ENCODE results near the gene ANKRD60. TPM values are rescaled to one million over a fixed set of nuclear protein-coding genes. Genes with fewer than 3 reads are reported as not detected.

Gene ANKRD60
- total and polyA plus RNA-seq, 3 experiments from 2014 or later = not detected

GRCh38 chr20:58241766-58242465, 13.5 kb upstream of the ANKRD60 start:
- DNase-seq = no peak
- Histone ChIP-seq H3K27ac (ENCODE audit: low read depth, low read length) (no peak overlapping the region), H3K4me3 (ENCODE audit: low read length) (no peak overlapping the region), H3K27me3 (ENCODE audit: insufficient read depth, low read length, poor library complexity, severe bottlenecking) (no peaks in the 10 kb centered on the region), H3K9me3 (ENCODE audit: low read length) (no peaks in the 10 kb centered on the region), H3K36me3 (ENCODE audit: insufficient read depth, low read length) (peaks cover 16% of the 10 kb centered on the region), H3K4me1 (ENCODE audit: insufficient read depth, low read length) (peaks cover 3% of the 10 kb centered on the region)
- peaks cover 4 to 10% (median 6%) of the 10 kb centered on the region in 3 donors for H3K4me1 Mint-ChIP-seq
- POLR2A ChIA-PET = no interaction called here
- no peaks in the 10 kb centered on the region for H3K9me3 Mint-ChIP-seq
- peak overlapping the region in 1 of 8 donors; percentile 88 for H3K27ac Mint-ChIP-seq
- CTCF ChIA-PET = interaction anchor here (1.1 kb wide), 1 partner anchor 409 kb away, joined by 3 read pairs; the partner anchor contains the start of gene STX16
- H3K4me3 Mint-ChIP-seq = no peak overlapping the region
- no peaks in the 10 kb centered on the region for H3K27me3 Mint-ChIP-seq
- H3K36me3 Mint-ChIP-seq = peaks cover 8 to 44% (median 11%) of the 10 kb centered on the region in 3 donors

DNA sequence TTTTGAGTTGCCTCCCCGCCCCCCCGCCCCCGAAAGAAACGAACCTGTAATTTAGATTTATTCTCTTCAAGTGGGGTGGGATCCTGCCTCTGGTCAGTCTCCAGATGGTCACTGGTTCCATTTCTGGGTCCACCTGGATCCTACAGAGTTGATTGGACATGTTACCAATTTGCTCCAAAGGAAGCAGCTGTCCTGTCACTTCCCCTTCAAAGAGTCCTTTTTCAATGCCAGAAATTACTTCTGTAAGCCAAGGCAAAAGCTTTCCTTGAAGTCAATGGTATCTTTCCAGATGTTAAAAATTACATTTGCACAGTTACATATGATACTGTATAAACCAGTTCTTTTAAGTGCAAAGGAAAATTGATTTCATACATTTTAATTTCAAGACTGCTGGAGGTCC, 12.0 kb upstream of the ANKRD60 start:
- Mint-ChIP-seq H3K27me3 (no peaks in the 10 kb centered on the region), H3K36me3 (peaks cover 4 to 30% (median 4%) of the 10 kb centered on the region in 3 donors), H3K4me3 (no peak overlapping the region), H3K27ac (no peak overlapping the region), H3K4me1 (peaks cover 9 to 18% (median 14%) of the 10 kb centered on the region in 3 donors), H3K9me3 (no peaks in the 10 kb centered on the region)
- no peak overlapping the region for H3K4me3 ChIP-seq (ENCODE audit: low read length)
- peaks cover 3% of the 10 kb centered on the region for H3K4me1 ChIP-seq (ENCODE audit: insufficient read depth, low read length)
- no peaks in the 10 kb centered on the region for H3K9me3 ChIP-seq (ENCODE audit: low read length)
- H3K27ac ChIP-seq (ENCODE audit: low read depth, low read length) = no peak overlapping the region
- no peak for DNase-seq
- H3K36me3 ChIP-seq (ENCODE audit: insufficient read depth, low read length) = peaks cover 2% of the 10 kb centered on the region
- ChIA-PET POLR2A (no interaction called here), CTCF (no interaction called here)
- no peaks in the 10 kb centered on the region for H3K27me3 ChIP-seq (ENCODE audit: insufficient read depth, low read length, poor library complexity, severe bottlenecking)

DNA sequence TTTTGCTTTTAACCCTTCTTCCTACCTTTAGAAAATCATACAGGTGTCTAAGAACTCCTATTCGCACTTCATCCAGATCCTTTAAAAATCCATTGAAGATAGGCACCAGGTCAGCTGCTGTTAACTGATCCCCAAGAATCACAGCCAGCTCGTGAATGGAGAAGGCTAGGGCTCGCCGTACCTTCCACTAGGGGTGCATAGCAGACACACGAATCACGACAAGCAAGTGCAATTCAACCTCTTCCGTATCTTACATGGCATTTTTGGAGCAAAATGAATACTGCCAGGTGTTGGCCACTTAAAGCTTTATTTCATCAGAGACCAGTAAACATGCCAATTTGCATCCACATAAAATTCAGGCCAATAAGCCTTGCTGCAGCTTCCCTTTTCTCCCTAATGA, 10.8 kb upstream of the ANKRD60 start:
- no peak overlapping the region for H3K4me3 ChIP-seq (ENCODE audit: low read length)
- ChIA-PET CTCF (interaction anchor here (0.5 to 1.2 kb wide), 2 partner anchors 20 to 86 kb away, joined by 3 read pairs; no protein-coding TSS in a partner anchor), POLR2A (no interaction called here)
- no peaks in the 10 kb centered on the region for H3K36me3 ChIP-seq (ENCODE audit: insufficient read depth, low read length)
- no peaks in the 10 kb centered on the region for H3K9me3 ChIP-seq (ENCODE audit: low read length)
- H3K27me3 ChIP-seq (ENCODE audit: insufficient read depth, low read length, poor library complexity, severe bottlenecking) = no peaks in the 10 kb centered on the region
- Mint-ChIP-seq H3K36me3 (peaks cover 3 to 18% (median 4%) of the 10 kb centered on the region in 3 donors), H3K27me3 (no peaks in the 10 kb centered on the region), H3K4me3 (no peak overlapping the region), H3K4me1 (peaks cover 12 to 27% (median 20%) of the 10 kb centered on the region in 3 donors), H3K9me3 (no peaks in the 10 kb centered on the region), H3K27ac (peak overlapping the region in 2 of 8 donors; percentile 14 to 17)
- no peak for DNase-seq
- no peak overlapping the region for H3K27ac ChIP-seq (ENCODE audit: low read depth, low read length)
- H3K4me1 ChIP-seq (ENCODE audit: insufficient read depth, low read length) = peaks cover 3% of the 10 kb centered on the region

DNA sequence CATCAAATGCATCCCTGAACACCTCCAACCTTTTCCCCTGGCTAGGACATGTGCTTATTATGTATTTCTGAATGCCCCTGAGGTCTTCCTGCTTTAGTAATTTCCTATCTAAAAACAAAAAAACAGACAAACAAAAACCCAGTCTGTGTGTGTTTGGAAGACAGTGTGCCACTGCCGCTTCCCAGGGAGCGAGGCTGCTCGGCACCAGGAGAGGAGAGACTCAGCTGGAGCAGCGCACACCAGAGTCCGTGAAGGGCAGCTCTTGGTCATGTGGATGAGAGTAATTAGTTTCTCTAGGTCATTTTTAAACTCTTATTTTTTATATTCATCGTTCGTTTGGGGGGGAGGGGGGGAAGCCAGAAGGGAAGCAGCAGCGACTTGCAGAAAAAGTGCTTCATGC, 10.0 kb upstream of the ANKRD60 start:
- ChIA-PET POLR2A (no interaction called here), CTCF (interaction anchor here (0.5 to 1.2 kb wide), 2 partner anchors 20 to 86 kb away, joined by 3 read pairs; no protein-coding TSS in a partner anchor)
- Histone ChIP-seq H3K4me1 (ENCODE audit: insufficient read depth, low read length) (peaks cover 3% of the 10 kb centered on the region), H3K9me3 (ENCODE audit: low read length) (no peaks in the 10 kb centered on the region), H3K27ac (ENCODE audit: low read depth, low read length) (no peak overlapping the region), H3K4me3 (ENCODE audit: low read length) (no peak overlapping the region), H3K27me3 (ENCODE audit: insufficient read depth, low read length, poor library complexity, severe bottlenecking) (no peaks in the 10 kb centered on the region), H3K36me3 (ENCODE audit: insufficient read depth, low read length) (no peaks in the 10 kb centered on the region)
- peak overlapping the region in 2 of 8 donors; percentile 13 to 53 for H3K27ac Mint-ChIP-seq
- peak overlapping the region in 1 of 7 donors; percentile 87 for H3K4me3 Mint-ChIP-seq
- no peak for DNase-seq
- peaks cover 12 to 27% (median 20%) of the 10 kb centered on the region in 3 donors for H3K4me1 Mint-ChIP-seq
- peaks cover 3 to 13% (median 4%) of the 10 kb centered on the region in 3 donors for H3K36me3 Mint-ChIP-seq
- H3K9me3 Mint-ChIP-seq = no peaks in the 10 kb centered on the region
- no peaks in the 10 kb centered on the region for H3K27me3 Mint-ChIP-seq

DNA sequence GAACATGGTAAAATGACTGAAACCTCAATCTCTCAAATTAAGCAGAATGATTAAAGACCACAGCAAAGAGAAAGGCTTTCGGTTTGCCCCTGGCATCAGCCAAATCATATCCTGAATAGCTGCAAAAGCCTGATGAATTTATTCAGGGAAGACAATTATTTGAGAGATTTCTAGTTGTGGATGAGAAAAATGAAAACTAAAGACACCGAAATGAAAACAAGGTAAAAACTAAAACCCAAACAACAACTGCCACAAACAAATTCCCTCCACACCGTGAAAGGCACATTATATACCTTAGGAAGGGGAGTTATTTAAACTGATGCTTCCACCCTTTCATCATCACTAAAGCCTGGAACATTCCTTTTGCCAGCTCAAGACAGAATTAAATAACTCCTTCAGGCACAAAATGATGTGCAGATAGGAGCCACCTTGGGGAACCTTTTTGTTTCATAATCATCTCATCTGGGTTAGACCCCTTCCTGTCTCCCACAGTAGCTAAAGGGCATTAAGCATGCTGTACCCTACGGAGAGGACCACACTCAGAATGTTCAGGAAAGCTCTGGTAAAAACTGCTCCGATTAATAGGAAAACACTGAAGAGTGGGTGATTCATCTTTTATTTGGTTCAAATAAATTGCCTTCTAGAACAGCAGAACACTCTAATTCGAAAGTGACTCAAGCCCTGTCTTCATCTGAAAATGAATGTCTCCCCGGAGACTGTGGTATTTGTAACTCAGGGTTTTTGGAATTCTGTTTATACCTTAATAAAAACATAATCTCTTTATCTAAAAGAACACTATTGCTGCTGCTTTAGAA, 9.1 kb upstream of the ANKRD60 start:
- H3K4me3 ChIP-seq (ENCODE audit: low read length) = no peak overlapping the region

GRCh38 chr20:58236612-58237317, 8.3 kb upstream of the ANKRD60 start:
- Mint-ChIP-seq H3K4me1 (peaks cover 12 to 27% (median 20%) of the 10 kb centered on the region in 3 donors), H3K36me3 (peaks cover 0 to 5% (median 0%) of the 10 kb centered on the region in 3 donors), H3K27me3 (no peaks in the 10 kb centered on the region), H3K27ac (peak overlapping the region; percentile 72 to 95 (median 92)), H3K9me3 (no peaks in the 10 kb centered on the region), H3K4me3 (peak overlapping the region; percentile 87 to 94 (median 91))
- peaks cover 3% of the 10 kb centered on the region for H3K4me1 ChIP-seq (ENCODE audit: insufficient read depth, low read length)
- CTCF ChIA-PET = interaction anchor here (0.5 to 1.6 kb wide), 11 partner anchors 9 to 603 kb away, joined by 3 to 7 read pairs (median 4); partner anchors contain the start of gene STX16
- no peaks in the 10 kb centered on the region for H3K36me3 ChIP-seq (ENCODE audit: insufficient read depth, low read length)
- H3K27me3 ChIP-seq (ENCODE audit: insufficient read depth, low read length, poor library complexity, severe bottlenecking) = no peaks in the 10 kb centered on the region
- peak; percentile 69 to 81 (median 75) for DNase-seq
- peak overlapping the region; percentile 33 for H3K27ac ChIP-seq (ENCODE audit: low read depth, low read length)
- peak overlapping the region; percentile 72 for H3K4me3 ChIP-seq (ENCODE audit: low read length)
- no peaks in the 10 kb centered on the region for H3K9me3 ChIP-seq (ENCODE audit: low read length)
- POLR2A ChIA-PET = no interaction called here

More for the DNA sequence above, 9.1 kb upstream of the ANKRD60 start:
- no peaks in the 10 kb centered on the region for H3K27me3 Mint-ChIP-seq
- peak overlapping the region; percentile 87 to 94 (median 91) for H3K4me3 Mint-ChIP-seq
- H3K9me3 ChIP-seq (ENCODE audit: low read length) = no peaks in the 10 kb centered on the region
- H3K4me1 Mint-ChIP-seq = peaks cover 12 to 27% (median 20%) of the 10 kb centered on the region in 3 donors
- no peak for DNase-seq
- peaks cover 3% of the 10 kb centered on the region for H3K4me1 ChIP-seq (ENCODE audit: insufficient read depth, low read length)
- no peaks in the 10 kb centered on the region for H3K36me3 ChIP-seq (ENCODE audit: insufficient read depth, low read length)
- H3K9me3 Mint-ChIP-seq = no peaks in the 10 kb centered on the region
- H3K27ac ChIP-seq (ENCODE audit: low read depth, low read length) = no peak overlapping the region
- H3K27me3 ChIP-seq (ENCODE audit: insufficient read depth, low read length, poor library complexity, severe bottlenecking) = no peaks in the 10 kb centered on the region
- CTCF ChIA-PET = interaction anchor here (0.7 to 1.5 kb wide), 7 partner anchors 15 to 602 kb away, joined by 3 to 7 read pairs (median 4); partner anchors contain the start of gene STX16
- H3K36me3 Mint-ChIP-seq = peaks cover 0 to 9% (median 0%) of the 10 kb centered on the region in 3 donors
- POLR2A ChIA-PET = interaction anchor here (0.6 to 0.8 kb wide), 2 partner anchors 413 to 414 kb away, joined by 3 to 10 read pairs; no protein-coding TSS in a partner anchor
- H3K27ac Mint-ChIP-seq = peak overlapping the region; percentile 55 to 95 (median 90)

- no peak for DNase-seq
- Mint-ChIP-seq H3K9me3 (no peaks in the 10 kb centered on the region), H3K36me3 (peaks cover 0 to 4% (median 3%) of the 10 kb centered on the region in 3 donors), H3K27me3 (peaks cover 6% of the 10 kb centered on the region in 2 donors), H3K4me1 (peaks cover 12 to 27% (median 20%) of the 10 kb centered on the region in 3 donors), H3K27ac (peak overlapping the region in 5 of 8 donors; percentile 43 to 80 (median 59)), H3K4me3 (peak overlapping the region in 6 of 7 donors; percentile 17 to 77 (median 32))
- Histone ChIP-seq H3K9me3 (ENCODE audit: low read length) (no peaks in the 10 kb centered on the region), H3K4me1 (ENCODE audit: insufficient read depth, low read length) (peaks cover 3% of the 10 kb centered on the region), H3K27ac (ENCODE audit: low read depth, low read length) (no peak overlapping the region), H3K36me3 (ENCODE audit: insufficient read depth, low read length) (no peaks in the 10 kb centered on the region), H3K27me3 (ENCODE audit: insufficient read depth, low read length, poor library complexity, severe bottlenecking) (no peaks in the 10 kb centered on the region), H3K4me3 (ENCODE audit: low read length) (no peak overlapping the region)
- POLR2A ChIA-PET = no interaction called here
- CTCF ChIA-PET = interaction anchor here (1.2 to 2.1 kb wide), 3 partner anchors 9 to 604 kb away, joined by 4 to 5 read pairs (median 5); no protein-coding TSS in a partner anchor
These were observed 6.6 kb upstream of the ANKRD60 start for GRCh38 chr20:58235010-58235409.
